GM21447 (cell line): ENCODE results near the gene USH1G.
"Not testable (repeated sequence)": the region's sequence is repeated elsewhere in the genome, so short reads cannot be mapped to it uniquely, and the experiment has no call there.

Experiments
- ATAC-seq: cut with Tn5 transposase; IDR thresholded peaks from one replicate; pipeline ENCODE4 v1.9.1; 2021; ENCODE audit not compliant: unreplicated experiment

USH1G gene

GRCh38 chr17:74877592-74878548 is 45.2 kb downstream of the USH1G start:
- no peak for ATAC-seq

GRCh38 chr17:74875977-74876593 is 47.0 kb downstream of the USH1G start:
- no peak for ATAC-seq

DNA sequence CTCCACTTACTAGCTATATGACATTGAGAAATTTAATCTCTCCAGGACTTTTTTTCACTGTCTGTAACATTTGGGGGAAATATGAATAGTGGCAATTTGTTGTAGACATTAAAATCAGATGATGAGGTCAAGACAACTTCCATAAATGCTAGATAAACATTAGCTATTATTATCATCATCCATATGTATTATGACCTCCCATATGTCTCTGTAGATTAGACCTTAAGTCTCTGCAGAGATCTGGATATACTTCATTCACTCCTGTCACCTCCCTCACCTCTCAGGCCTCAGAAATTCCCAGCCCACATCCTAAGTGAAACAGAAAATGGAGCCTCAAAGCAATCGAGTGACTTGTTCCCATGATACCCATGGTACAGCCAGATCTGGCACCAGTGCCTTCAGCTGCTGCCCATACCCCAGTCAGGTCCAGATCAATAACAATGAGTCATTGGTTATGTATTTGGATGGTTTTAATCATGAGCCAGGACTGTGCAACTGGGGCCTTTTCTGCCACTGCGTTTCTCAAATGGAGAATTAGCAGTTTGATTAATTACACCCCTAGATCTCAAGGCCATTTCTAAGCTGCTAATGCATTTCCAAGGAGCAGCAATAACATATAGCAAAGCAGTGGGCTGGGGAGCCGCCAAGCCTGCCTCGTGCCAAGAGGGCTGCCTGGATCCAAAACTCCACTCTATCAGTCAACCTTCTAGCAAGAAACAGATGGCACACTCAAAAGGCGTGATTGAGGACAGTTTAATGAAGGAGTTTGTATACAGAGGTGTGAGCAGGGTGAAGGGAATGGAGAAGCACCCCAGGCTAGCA is 47.7 kb downstream of the USH1G start:
- no peak for ATAC-seq

GRCh38 chr17:74874615-74875037 is 48.4 kb downstream of the USH1G start:
- no peak for ATAC-seq

DNA sequence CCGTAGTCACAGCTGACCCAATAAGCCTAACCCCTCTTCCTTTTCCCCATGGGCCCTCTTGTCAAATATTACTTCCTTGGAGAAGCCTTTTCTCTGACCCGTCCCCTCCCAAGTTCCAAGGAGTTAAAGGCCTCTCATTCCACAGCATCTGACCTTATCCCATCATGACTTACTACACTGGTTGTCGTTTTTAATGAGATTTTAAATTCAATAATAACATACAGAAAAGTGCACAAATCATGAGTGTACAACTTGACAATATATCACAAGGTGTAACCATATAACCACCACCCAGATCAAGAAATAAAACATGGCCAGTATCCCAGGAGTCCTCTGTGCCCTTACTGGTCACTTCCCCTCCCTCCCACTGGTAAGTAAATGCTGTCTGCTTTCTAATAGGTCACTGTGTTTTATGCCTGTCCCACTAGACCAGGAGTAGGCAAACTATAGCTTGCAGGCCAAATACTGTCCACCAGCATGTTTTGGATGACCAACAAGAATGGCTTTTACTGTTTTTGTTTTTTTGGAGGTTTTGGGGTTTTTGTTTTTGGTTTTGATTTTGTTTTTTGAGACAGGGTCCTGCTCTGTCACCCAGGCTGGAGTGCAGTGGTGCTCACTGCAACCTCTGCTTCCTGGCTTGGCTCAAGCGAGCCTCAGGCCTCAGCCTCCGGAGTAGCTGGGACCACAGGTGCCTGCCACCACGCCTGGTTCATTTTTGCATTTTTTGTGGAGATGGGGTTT is 49.0 kb downstream of the USH1G start:
- no peak for ATAC-seq

DNA sequence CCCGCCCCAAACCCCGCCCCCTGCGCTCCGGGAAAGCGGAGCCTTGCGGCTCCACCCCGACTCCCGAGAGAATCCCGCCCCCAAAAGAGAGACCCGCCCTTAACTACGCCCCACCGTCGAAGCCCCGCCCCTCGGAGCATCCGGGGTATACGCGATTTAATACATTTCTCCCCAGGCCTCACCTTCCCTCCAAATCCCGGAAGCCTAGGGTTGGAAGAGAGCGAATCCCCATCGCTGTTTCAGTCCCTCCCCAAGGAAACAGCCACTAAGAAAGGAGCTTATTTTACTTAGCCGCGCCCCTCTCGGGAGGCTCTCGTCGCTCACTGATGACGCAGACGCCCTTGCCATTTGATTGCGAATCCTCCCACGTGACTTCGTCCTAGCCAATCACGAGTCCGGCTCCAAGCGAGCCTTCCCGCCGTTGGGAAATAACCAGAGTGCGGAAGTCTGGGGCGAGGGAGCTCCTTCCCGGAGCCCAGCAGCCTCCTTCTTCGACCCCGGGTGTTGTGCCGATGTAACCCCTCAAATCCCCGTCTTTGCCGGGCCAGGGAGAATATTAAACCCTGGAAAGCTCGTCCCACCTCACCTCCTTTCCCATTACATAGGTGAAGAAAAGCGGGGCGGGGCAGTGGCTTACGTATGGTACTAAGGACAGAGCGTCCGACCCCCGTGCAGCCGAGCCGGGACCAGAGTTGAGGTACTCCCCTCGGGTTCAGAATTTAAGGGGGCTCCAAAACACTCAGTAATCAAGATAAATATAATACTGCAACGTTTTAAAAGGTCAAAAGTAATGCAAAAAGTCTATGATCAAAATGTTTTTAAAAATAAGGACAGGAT is 49.8 kb downstream of the USH1G start:
- peak; percentile 82 for ATAC-seq

DNA sequence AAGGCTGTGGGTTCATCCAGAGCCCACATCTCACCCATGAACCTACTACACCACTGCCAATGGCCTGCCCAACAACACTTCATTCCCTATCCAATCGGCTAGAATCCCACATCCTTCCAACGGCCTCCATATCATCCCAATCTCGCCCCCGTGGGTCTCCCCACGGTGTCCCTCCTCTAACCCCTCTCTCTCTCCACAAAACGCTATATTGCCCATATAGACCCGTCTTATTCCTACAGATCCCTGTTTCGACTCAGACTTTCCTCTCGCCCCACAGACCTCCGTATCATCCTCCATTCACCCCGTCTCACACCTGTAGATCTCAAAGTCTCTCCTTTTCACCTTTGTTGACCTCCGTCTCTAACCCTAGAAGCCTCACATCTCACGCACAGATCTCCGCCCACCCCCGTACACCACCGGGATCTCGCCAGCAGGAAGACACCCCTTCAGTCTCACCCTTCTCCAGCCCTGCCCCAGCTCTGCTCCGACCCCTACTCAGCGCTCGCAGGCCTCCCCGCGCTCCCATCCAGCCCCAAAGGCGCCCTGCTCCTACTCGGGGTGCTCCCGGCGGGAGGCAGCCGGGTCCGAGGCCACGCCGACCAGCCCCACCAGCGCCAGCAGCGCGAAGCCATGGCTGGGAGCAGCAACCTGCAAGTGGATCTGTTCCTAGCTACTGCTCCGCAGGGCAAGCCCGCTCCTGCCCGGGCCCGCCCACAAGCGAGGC is 50.6 kb downstream of the USH1G start, which contains the start of gene FDXR:
TSS of gene FDXR (minus strand) at position 682 of the 724 bp plus-strand sequence. CDS start at position 632, 50 bp downstream.
- peak; percentile 22 for ATAC-seq

DNA sequence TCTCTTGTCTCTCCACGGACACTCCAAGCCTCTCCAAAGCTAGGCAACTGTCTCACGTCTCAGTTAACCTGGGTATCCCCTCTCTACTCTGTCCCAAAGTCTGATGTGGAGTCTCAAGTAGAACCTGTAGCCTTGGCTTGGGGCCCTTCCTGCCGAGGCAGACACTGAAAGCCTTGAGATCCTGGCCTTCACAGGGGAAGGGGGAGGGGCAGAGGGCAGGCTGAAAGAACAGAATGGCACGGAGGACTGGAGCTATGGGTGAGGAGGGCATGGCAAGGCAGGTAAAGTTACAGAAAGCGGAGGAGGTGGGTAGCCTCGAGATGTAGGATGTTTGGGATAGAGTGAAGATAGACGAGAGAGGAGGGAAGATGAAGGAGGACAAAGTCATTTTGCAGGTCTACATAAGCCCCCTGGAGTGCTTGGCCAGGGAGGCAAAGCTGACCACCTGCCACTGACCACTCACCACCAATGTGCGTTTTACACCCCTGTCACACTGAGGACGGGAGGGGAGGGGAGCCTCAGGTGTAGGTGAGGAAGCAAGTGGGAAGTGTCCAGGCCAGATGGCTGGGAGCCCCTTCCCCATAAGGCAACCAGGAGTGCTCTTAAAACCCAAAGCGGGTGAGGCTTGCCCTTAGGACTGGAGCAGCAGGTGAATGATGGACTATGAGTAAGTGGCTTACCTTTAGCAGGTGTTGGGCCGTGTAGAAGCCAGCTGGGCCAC is 51.5 kb downstream of the USH1G start:
- no peak for ATAC-seq

DNA sequence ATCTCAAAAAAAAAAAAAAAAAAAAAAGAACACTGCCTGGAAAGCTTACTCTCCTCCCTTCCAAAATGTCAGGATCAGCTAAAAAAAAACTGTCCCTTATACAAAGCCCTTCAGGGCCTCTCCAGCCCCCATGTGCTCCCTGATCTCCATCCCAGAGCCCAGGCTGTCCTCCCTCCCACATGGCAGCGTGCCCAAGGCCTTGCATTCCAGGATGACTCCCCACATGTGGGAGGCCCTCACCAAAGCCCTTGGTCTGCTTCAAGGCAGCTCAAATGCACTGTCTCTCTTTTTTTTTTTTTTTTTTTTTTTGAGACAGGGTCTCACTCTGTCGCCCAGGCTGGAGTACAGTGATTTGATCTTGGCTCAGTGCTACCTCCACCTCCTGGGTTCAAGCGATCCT is 52.5 kb downstream of the USH1G start:
- no peak for ATAC-seq

DNA sequence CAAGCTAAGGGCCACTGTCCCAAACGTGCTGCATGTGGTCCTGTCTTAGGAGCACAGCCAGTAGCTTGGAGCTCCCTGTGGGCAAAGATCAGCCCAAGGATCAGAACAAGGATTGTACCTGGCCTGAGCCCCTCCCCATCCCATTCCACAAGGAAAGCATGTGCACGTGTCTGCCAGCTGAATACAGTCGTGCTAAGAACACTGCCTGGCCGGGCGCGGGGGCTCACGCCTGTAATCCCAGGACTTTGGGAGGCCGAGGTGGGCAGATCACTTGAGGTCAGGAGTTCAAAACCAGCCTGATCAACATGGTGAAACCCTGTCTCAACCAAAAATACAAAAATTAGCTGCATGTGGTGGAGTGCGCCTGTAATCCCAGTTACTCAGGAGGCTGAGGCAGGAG is 53.0 kb downstream of the USH1G start:
- not testable (repeated sequence) for ATAC-seq

- no peak for ATAC-seq
Measured at GRCh38 chr17:74868908-74869255, 54.2 kb downstream of the USH1G start.

DNA sequence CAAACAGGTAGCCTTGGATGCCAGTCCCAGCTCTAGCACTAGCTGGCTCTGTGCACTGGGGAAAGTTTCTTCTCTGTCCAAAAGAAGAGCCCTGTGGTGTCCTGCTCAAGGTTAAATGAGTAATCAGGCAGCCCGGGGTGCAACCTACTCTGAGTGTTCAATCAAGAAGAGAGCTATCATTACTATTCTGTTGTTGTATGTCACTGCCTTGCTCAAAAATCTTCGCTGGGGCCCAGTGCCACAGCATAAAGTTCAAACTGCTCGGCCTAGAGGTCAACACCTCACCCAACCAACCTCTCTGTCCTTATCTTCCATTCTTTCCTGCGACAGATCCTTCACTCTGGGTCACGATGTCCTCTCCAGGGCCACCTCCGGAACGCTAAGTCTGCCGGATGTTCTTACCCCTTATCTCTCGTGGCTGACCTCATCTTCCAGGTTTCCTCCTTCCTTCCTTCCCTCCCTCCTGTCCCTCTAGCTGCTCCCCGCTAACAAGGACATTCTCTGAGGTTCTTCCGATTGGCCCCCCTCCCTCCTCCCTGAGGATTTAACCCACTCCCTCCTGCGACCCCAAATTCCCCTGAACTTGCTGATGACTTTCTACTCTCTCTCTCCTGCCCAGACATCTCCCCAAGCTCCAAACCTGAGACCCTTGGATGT is 54.7 kb downstream of the USH1G start:
- no peak for ATAC-seq

DNA sequence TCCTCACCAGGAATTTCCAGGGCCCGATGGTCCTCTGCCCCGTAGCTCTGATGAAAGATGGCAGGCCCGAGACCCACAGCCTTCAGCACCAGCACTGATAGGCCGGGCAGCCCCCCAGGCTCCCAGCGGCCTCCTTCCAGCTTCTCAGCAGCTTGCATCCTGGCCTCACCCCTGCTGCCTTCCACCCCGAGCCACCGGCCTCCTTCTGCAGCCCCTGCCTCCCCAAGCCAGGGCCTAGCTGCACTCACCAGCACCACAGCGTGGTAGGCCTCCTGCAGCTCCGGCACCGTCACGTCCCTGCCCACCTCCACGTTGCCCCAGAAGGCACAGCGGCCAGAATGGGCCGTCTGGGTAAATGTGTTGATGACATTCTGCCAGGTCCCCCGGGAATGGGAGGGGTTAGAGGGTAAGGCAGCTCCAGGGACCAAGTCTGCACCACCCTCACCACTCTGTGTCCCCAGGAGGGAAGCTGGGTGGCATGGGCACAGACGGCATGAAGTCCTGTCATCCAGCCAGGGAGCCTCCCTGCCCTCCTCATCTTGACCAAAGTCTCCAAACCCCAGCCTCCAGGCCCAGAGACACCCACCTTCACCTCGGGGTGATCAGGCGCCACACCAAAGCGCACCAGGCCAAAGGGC is 56.7 kb downstream of the USH1G start:
- no peak for ATAC-seq
